HG02623 (cell line): ENCODE measurements around the gene POLDIP3.
"Not testable (repeated sequence)": the region's sequence is repeated elsewhere in the genome, so short reads cannot be mapped to it uniquely, and the experiment has no call there.

Experiments used
- ATAC-seq: cut with Tn5 transposase; IDR thresholded peaks from one replicate; pipeline ENCODE4 v1.9.1; 2021; ENCODE audit warnings: moderate library complexity; ENCODE audit not compliant: unreplicated experiment

The POLDIP3 gene

DNA sequence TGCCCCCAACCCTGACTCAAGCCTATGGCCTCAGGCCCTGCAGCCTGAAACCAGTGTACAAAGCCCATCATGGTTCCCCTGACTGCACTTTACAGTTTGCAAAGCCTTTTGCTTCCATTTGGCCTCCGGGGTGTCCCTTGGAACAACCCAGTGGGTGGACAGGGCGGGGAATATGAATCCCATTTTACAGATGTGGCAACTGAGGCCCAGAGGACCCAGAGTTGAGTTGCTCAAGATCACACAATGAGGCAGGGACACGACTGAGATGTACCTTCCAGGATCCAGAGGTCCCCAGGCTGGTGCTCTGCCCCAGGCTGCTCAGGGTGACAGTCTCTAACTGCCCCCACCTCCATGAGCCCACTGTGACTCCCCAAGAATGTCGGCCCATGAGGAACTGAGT is 5.4 kb upstream of the POLDIP3 start:
- no peak for ATAC-seq

- ATAC-seq: no peak
Measured at GRCh38 chr22:42619261-42620063, 4.8 kb upstream of the POLDIP3 start.

- no peak for ATAC-seq
Measured at GRCh38 chr22:42617155-42617983, 2.7 kb upstream of the POLDIP3 start.

DNA sequence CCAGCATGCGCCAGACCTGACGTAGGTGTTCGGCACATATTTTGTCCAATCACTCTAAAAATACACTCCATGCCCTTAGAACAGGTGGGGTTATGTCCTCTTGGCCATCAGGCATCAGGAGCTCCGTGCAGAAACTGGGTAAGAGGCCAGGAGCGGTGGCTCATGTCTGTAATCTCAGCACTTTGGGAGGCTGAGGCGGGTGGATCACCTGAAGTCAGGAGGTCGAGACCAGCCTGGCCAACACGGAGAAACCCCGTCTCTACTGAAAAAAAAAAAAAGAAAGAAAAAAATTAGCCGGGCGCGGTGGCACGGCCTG is 1.1 kb upstream of the POLDIP3 start:
- ATAC-seq: not testable (repeated sequence)

DNA sequence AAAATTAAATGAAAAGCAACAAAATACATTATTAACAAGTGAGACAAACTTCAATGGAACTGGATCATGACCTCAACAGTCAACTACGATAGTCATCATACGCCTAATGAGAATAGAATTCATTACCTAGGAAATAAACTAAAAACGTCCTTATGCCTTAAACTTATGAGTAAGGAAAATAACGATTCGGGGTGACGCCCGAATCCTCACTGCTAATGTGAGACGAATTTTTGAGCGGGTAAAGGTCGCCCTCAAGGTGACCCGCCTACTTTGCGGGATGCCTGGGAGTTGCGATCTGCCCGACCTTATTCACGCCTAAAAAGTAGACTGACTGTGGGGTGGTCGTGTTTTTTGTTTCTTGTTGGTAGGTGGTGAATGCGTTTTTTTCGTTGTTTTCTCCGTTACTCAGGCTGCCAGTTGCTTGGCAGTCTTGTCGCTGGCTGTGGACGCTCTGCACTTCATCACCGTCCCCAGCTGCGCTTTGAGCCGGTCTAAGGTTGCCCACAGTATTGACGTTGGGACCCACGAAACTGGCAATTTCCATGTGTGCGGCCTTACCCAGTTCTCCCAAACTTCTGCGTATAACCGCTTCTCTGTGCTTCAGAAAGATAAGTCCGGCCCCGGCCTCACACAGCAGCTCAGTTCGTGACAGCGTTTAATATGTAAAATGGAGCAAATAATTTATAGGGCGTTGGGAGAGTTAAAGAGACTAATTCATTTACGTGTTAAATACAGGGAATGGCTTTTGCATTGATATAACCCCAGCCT is 593 bp upstream of the POLDIP3 start:
- ATAC-seq: peak; percentile 43

DNA sequence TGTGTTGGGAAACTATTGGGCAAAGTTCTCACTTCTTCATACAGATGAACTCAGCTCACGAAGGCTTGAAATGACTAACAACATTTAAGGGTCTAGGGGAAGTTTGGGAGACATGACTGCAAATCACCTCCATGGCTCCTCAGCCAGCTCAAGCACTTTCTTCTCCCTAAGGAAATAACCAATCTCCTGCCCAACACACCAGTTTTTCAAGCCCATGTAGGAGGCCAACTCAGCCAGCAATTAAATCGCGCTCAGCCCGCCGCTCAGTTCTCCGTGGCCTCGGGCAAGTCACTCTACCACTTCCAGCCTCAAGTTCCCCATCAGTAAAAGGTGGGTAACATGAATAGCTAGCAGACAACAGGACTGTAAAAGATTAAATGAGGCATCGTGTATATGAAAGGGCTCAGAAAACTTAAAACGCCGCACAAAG is 796 bp downstream of the POLDIP3 start:
- ATAC-seq: no peak

GRCh38 chr22:42612336-42612735 is 2.3 kb downstream of the POLDIP3 start:
- no peak for ATAC-seq

DNA sequence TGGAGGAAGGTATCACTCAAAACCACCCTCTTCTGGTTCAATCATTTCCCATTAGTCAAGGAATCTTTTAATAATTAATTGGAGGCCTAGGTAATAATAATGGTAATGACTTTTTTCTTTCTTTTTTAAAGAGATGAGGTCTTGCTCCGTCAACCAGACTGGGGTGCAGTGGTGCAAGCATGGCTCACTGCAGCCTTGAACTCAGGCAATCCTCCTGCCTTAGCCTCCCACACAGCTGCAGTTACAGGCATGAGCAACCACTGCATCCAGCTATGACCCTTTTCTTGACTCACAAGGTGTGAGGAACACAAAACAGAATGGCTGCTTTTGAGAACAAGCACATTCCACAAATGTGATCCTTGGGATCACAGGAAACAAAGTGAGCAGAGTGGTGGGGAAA is 3.6 kb downstream of the POLDIP3 start:
- ATAC-seq: no peak

DNA sequence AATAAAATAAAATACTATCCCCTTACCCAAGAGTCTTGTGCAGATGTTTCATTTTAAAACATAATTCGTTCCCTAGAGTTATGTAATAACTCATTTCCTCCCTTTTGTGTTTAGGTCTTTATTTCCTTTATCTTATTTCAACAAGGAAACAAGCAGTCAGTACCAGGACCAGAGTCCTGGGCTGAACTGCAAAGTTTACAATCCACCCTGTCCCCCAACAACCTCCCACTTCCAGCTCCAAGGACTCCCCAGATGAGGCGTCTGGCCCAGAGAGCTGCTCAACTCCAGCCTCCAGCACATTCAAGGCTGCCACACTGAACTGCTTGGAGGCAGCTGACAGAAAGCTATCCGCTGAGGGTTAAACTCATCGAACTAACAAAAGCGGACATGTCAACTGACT is 4.5 kb downstream of the POLDIP3 start:
- no peak for ATAC-seq

DNA sequence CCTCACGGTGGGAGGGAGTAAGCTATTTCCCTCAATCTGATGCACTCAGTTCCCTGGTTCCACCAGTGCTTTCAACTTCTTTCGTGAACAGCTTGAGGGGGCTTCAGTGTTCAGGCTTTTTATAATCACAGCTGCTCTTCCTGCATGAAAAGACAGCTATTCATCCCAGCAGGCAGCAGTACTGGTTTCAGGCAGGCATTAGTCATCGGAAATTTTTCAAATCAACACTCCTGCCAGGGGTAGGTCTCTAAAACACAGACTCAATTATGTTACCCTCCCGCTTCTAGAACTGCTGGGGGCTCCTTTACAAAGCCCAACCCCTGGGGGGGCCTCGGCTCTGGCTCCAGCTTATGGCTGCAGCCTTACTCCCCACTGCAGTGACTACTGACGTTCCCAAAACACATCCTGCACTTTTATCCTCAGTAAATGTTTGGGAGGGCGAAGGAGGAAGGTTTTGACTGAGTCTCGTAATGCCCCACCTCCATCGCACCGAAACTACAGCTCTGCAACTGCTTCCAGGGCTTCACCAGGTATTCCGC is 5.8 kb downstream of the POLDIP3 start:
- no peak for ATAC-seq

DNA sequence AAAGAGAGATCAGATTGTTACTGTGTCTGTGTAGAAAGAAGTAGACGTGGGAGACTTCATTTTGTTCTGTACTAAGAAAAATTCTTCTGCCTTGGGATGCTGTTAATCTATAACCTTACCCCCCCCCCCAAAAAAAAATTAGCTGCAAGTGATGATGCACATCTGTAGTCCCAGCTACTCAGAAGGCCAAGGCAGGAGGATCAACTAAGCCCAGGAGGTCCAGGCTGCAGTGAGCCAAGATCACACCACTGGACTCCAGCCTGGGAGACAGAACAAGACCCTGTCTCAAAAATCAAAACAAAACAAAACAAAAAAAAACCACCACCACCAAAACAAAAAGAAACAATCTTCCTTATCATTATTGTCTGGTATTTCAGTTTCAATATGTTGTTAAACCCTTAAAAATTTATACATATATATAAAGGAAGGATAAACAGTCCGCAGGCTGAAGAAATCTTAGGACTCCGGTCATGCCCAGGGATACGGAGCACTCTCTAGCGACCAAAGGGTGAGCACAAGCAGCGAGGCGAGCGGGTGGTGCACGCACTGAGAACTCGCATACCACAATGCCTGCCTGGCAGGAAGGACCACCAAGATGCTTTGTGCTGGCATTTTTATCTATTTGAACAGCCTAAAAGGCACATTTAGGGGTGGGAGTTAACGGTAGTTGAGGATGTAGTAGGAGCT is 6.4 kb downstream of the POLDIP3 start:
- ATAC-seq: no peak

DNA sequence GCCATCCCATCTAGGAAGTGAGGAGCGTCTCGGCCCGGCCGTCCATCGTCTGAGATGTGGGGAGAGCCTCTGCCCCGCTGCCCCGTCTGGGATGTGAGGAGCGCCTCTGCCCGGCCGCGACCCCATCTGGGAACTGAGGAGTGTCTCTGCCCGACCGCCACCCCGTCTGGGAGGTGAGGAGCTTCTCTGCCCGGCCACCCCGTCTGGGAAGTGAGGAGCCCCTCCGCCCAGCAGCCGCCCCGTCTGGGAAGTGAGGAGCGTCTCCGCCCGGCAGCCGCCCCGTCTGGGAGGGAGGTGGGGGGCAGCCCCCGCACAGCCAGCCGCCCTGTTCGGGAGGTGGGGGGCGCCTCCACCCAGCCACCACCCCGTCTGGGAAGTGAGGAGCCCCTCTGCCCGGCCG is 7.0 kb downstream of the POLDIP3 start:
- ATAC-seq: not testable (repeated sequence)

GRCh38 chr22:42604403-42604802 is 10.3 kb downstream of the POLDIP3 start:
- ATAC-seq: no peak

GRCh38 chr22:42603427-42603826 is 11.3 kb downstream of the POLDIP3 start:
- ATAC-seq: no peak

- no peak for ATAC-seq
Measured at GRCh38 chr22:42602470-42602869, 12.2 kb downstream of the POLDIP3 start.

- ATAC-seq: no peak
Measured at GRCh38 chr22:42601879-42602465, 12.7 kb downstream of the POLDIP3 start.

DNA sequence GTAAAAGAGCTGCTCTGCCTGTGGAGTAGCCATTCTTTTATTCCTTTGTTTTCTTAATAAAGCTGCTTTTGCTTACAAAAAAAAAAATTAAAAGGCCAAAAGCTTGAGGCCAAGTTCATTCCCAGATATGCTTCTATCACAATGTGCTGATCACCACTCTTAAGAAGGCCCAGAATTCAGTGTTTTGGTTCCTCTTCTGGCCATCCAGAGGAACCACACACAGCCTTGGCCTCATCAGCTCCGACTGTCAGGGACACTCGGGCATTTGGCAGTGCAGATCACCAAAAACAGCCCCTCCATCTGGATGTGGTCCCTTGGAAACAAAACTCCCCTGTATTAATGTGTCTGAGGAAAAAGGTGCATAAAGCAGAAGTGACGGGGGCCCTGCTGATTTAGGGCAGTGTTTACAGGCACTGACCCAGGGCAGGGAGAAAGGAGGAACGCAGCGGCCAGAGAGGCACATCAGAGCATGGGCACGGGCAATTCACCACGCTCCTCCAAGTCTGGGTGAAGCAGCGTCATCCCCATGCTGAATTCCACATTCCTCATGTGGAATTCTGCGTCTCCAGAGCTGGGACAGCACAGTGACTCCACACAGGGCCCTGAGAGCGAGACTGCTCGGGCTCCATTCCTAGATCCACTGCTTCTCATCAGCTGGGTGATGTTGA is 17.7 kb downstream of the POLDIP3 start:
- no peak for ATAC-seq

DNA sequence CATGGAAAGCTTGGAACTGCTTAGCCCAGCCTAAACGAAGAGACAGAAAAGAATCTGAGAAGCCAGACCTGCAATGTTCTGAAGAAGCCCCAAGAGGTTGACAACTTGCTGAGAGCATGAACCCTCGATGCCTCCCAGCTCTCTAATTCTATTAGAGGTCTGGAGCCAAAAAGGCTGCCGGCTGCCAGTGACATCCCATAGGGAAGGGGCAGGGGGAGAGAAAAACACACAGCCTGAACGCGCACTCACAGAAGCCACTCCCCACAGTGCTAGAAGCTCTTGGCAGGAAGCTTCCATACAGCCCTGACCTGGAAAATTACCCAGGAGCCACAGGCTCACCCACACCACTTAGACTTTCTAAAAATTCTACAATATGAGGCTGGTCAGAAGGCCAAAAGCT is 18.3 kb downstream of the POLDIP3 start:
- ATAC-seq: no peak

DNA sequence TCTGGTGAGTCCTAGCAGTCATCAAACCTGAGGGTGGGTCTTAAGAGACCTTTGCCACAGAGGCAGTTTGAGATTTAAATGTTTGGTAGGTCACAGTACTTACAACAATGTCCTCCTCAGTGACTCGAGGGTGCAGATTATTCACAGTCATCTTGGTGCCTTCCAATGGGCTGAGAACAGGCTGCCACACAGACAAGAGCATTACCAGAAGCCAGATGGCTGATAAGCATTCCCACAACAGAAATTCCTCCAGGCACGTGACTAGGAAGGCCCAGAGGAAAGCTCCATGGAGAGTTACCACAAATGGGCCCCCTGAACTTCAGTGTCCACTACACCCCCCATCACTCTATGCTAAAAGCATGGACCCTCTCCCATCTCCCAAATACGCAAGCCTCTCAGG is 19.2 kb downstream of the POLDIP3 start:
- no peak for ATAC-seq

GRCh38 chr22:42591987-42592386 is 22.7 kb downstream of the POLDIP3 start:
- no peak for ATAC-seq
